Dermis microvascular lymphatic vessel endothelial cell (primary cell): Measurements from ENCODE around the gene DAB1. TPM values are rescaled to one million over a fixed set of nuclear protein-coding genes. Genes with fewer than 3 reads are reported as not detected.

Experiments
- DNase-seq, 2 donors: peaks; one replicate each; pipeline versions ENCODE4 v3.0.0 to v3.0.0-alpha.2; 2010; ENCODE audit warnings: low read depth in 2 of 2
- total RNA-seq: library from RNA; depleted of rRNA; stranded (reverse); fragments of >200 nt; gene quantifications from 2 replicates; pipeline ENCODE4 v1.2.1, GENCODE V29; 2014

Gene DAB1
- total RNA-seq, 1 donor from 2014 or later: not detected

- DNase-seq: no peak
Observed at GRCh38 chr1:57082711-57083439, 341.0 kb downstream of the DAB1 start.

- no peak for DNase-seq
Observed at GRCh38 chr1:57079454-57080157, 344.3 kb downstream of the DAB1 start.

- no peak for DNase-seq
Observed at GRCh38 chr1:57072401-57073110, 351.3 kb downstream of the DAB1 start.

GRCh38 chr1:57067863-57068262 lies 356.0 kb downstream of the DAB1 start:
- no peak for DNase-seq

GRCh38 chr1:57066980-57067610 lies 356.8 kb downstream of the DAB1 start:
- DNase-seq: no peak

GRCh38 chr1:57065442-57065841 lies 358.4 kb downstream of the DAB1 start:
- no peak for DNase-seq

- DNase-seq: no peak
Observed at GRCh38 chr1:57064379-57065140, 359.3 kb downstream of the DAB1 start.

GRCh38 chr1:57063406-57064125 lies 360.3 kb downstream of the DAB1 start:
- DNase-seq: no peak

GRCh38 chr1:57061369-57061768 lies 362.5 kb downstream of the DAB1 start:
- no peak for DNase-seq

GRCh38 chr1:57060451-57060850 lies 363.4 kb downstream of the DAB1 start:
- no peak for DNase-seq

- no peak for DNase-seq
Observed at GRCh38 chr1:57058652-57059501, 365.0 kb downstream of the DAB1 start.

- DNase-seq: no peak
Observed at GRCh38 chr1:57048856-57049255, 375.0 kb downstream of the DAB1 start.

GRCh38 chr1:57046462-57046861 lies 377.4 kb downstream of the DAB1 start:
- DNase-seq: no peak

- DNase-seq: no peak
Observed at GRCh38 chr1:57041901-57042300, 382.0 kb downstream of the DAB1 start.

- DNase-seq: no peak
Observed at GRCh38 chr1:57040811-57041210, 383.0 kb downstream of the DAB1 start.

GRCh38 chr1:57036641-57037579 lies 386.9 kb downstream of the DAB1 start:
- DNase-seq: no peak

- no peak for DNase-seq
Observed at GRCh38 chr1:57034713-57035112, 389.1 kb downstream of the DAB1 start.

GRCh38 chr1:57033222-57034001 lies 390.4 kb downstream of the DAB1 start:
- no peak for DNase-seq
